Measurements from ENCODE around the gene HNF4A.

The HNF4A gene

DNA sequence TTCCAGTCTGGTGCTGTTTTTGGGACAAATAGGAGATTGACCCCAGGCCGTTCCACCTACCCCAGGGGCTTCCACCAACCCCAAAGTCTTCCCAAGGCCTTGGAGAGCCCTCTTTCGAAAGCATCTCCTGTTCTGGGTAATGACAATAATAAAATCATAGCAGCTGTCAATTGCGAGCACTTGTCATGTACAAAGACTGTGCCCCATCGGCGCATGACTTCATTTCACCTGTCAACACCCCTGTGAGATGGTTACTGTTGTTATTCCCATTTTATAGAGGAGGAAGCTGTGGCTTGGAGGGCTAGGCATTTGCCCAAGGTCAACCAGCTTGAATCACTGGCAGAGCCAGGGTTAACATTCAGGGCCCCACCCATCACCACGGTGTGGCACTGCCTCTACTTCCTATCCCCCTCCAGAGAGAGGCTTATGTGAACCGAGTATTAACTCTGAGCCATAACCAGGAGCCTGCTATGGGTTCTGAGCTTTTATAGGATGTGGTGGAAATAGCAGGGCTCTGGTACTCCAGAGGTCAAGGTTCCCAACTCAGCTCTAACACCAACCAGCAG is 51.2 kb downstream of the HNF4A start:
- no peak for DNase-seq (ENCODE audit: low read depth)

DNA sequence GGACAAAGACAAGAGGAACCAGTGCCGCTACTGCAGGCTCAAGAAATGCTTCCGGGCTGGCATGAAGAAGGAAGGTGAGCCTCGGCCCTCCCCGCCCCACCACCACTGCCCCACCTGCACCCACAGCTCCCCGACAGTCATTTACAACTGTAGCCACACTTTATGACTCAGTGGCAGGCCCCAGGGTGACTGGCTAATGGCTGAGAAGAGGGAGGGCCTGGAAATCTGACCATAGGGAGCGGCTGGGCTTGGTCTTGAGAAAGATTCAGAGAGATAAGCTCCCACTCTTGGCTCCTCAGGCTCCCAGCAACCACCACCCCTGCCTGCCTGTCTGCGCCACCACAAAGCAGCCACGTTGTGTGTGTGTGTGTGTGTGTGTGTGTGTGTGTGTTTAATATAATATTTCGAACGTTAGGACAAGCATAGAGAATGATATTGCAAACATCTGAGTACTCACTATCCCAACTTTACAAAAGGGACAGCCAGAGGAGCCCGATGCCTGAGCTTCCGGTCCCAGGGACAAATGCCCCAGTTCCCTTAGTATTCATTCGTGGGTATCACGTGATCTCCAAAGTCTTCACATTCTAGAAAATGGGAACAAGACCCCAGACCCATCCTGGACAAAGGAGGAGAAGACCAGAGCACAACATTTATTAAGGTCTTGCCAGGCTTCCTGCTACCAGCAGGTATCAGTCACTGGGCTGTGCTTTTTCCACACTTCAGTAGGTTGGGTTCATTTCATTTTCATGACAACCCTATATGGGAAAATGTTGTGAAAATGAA is 52.1 kb downstream of the HNF4A start:
- DNase-seq (ENCODE audit: low read depth): no peak

DNA sequence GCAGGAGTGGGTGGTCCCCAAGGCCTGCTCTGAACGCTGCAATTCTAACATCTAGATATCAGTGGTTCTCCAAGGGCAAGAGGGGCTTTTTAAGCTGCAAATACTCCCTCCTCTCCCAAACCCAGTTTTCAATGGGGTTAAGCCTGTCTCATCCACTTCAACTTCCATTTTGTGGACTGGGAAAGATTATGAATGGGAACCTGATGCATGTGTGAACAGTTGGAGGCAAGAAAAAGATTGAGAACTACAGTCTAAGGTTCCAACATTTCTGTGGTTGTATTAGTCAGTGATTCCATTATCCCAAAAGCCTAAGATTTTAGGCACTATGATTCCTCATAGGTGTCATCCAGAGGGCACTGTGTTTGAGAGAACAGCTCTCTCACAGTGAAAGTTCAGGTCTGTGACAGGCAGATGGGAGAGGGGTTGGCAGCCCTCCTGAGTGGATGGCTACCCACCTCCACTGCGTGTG is 53.7 kb downstream of the HNF4A start:
- no peak for DNase-seq (ENCODE audit: low read depth)

- no peak for DNase-seq (ENCODE audit: low read depth)
These were observed 55.1 kb downstream of the HNF4A start for GRCh38 chr20:44410583-44411019.

- DNase-seq (ENCODE audit: low read depth): no peak
These were observed 55.7 kb downstream of the HNF4A start for GRCh38 chr20:44411020-44411756.

- DNase-seq (ENCODE audit: low read depth): no peak
These were observed 56.4 kb downstream of the HNF4A start for GRCh38 chr20:44411757-44412401.

DNA sequence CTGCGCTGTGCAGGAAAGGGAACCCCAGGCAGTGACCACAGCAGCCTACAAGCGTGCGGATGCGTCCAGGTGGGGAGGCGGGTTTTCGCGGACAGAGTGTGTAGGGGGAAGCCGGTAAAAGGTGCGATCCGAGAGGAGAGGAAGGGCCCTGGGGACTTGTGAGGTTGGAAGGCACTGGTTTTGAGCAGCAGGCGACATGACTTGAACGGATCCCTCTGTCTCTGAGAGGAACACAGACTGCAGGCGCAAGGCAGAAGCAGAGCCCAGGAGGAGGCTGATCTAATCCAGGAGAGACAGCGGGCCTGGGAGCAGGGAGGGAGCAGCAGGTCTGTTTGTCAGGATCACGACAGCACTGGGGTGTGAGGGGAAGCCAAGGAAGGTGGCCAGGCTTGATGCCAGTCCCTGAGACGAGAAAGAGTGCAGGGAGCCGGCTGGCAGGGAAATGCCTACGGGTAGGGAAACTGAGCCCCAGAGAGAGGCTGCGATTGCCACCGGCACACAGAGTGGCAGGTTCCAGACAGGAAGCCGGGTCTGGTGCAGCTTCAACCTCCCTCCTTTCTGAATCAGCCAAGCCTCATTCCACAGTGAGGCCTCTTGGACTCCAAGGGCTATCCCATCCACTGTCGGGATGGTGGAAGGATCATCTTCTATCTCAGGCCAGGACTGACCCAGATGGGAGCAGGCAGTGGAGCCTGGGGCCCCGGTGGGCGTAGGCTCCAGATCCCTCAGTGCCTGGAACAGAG is 57.1 kb downstream of the HNF4A start:
- DNase-seq (ENCODE audit: low read depth): no peak

GRCh38 chr20:44413575-44414345 is 58.3 kb downstream of the HNF4A start:
- no peak for DNase-seq (ENCODE audit: low read depth)

- DNase-seq (ENCODE audit: low read depth): no peak
These were observed 58.8 kb downstream of the HNF4A start for GRCh38 chr20:44414346-44414714.

DNA sequence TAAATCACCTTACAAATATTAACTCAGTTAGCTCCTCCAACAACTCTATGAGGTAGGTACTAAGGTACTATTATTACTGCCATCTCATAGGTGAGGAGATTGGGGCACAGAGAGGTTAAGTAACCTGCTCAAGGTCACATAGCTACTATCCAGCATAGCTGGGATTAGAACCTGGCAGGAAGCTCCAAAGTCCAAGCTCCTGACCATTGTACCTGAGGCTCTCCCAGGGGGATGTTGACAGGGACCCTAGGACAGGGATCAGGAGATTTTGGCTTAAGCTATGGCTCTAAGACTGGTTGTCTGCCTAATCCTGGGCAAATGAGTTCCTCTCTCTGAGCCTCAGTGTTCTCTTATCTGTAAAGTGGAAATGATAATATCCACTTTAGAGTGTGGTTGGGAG is 59.3 kb downstream of the HNF4A start:
- DNase-seq (ENCODE audit: low read depth): no peak

- DNase-seq (ENCODE audit: low read depth): no peak
These were observed 60.6 kb downstream of the HNF4A start for GRCh38 chr20:44415833-44416715.

DNA sequence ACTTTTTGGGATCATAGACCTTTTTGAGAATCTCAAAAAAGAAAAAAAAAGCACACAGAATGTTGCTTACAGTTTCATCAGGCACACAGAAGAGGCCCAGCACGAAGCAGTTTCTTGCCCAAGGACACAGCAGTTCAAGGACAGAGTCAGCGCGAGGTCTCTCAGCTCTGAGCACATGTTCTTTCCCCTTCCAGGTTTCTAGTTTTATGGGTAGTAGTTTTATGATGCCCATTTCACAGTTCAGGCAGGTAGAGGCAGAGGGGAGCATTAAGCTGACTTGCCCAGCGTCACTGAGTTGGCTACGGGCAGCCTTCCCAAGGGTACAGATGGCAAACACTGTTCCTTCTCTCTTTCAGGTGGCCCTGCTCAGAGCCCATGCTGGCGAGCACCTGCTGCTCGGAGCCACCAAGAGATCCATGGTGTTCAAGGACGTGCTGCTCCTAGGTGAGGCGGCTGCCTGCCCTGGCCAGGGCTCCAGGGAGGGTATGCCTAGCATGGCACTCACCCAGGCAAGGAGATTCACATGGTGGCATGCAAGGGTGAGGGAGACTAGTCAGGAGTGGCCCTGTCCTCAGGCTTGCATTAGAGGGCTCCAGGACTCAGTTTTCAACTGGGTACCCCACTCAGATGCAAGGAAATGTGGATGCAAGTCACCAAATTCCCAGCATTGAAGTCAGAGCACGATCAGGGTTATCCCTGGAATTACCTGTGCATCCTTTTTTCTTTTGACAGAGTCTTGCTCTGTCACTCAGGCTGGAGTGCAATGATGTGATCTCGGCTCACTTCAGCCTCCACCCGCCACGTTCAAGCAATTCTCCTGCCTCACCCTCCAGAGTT is 62.8 kb downstream of the HNF4A start:
- DNase-seq (ENCODE audit: low read depth): no peak

- no peak for DNase-seq (ENCODE audit: low read depth)
These were observed 63.8 kb downstream of the HNF4A start for GRCh38 chr20:44419131-44419844.

- DNase-seq (ENCODE audit: low read depth): no peak
These were observed 65.0 kb downstream of the HNF4A start for GRCh38 chr20:44420497-44420896.

GRCh38 chr20:44422083-44422482 is 66.6 kb downstream of the HNF4A start:
- no peak for DNase-seq (ENCODE audit: low read depth)

DNA sequence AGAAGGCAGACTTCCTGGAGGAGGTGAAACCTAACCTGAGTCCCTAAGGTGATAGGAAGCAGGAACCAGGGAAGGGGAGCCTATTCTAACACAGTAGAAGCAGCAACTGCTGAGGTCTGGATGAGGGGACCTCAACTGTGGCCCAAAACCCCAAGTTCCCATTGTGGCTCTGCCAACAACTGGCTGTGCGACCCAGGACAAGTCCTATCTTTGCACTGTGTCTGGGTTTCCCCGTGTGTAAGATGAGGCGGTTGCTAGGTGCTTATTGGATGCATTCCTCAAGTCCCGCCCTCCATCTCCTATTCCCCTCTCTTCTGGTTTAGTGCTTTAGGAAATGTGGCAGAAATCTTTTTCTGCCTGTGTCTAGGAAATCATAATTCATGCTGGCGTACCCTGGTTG is 68.0 kb downstream of the HNF4A start:
- DNase-seq (ENCODE audit: low read depth): no peak

DNA sequence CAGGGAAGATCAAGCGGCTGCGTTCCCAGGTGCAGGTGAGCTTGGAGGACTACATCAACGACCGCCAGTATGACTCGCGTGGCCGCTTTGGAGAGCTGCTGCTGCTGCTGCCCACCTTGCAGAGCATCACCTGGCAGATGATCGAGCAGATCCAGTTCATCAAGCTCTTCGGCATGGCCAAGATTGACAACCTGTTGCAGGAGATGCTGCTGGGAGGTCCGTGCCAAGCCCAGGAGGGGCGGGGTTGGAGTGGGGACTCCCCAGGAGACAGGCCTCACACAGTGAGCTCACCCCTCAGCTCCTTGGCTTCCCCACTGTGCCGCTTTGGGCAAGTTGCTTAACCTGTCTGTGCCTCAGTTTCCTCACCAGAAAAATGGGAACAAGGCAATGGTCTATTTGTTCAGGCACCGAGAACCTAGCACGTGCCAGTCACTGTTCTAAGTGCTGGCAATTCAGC is 68.6 kb downstream of the HNF4A start:
- DNase-seq (ENCODE audit: low read depth): no peak

- DNase-seq (ENCODE audit: low read depth): no peak
These were observed 70.4 kb downstream of the HNF4A start for GRCh38 chr20:44425923-44426322.

Data from activated T-helper 9 cell treated with anti-CD3 and anti-CD28 coated beads, Interleukin-2, amount 50 U/mL, for 16 hours (primary cell).